ENCODE measurements around the gene NDST1. TPM values are rescaled to one million over a fixed set of nuclear protein-coding genes. Genes with fewer than 3 reads are reported as not detected.

NDST1 gene
- total RNA-seq, 1 experiment from 2014 or later: 69.9 TPM

DNA sequence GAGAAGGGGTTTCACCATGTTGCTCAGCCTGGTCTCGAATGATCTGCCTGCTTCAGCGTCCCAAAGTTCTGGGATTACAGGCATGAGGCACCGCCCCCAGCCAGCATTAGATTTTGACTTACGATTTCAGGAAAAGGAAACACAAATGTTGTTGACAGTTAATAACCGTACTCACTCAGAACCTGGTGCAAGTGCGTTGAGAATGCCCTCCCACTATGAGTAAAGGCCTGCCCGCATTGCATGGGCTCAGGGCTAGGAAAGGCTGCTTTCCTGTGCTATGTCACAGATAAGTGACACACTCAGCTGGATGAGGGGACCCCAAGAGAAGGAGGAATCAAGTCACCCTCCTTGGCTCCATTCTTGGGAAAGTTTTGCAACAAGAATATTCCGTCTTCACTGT is 42.4 kb downstream of the NDST1 start (continued):
- TF ChIP-seq, protein P1, sequence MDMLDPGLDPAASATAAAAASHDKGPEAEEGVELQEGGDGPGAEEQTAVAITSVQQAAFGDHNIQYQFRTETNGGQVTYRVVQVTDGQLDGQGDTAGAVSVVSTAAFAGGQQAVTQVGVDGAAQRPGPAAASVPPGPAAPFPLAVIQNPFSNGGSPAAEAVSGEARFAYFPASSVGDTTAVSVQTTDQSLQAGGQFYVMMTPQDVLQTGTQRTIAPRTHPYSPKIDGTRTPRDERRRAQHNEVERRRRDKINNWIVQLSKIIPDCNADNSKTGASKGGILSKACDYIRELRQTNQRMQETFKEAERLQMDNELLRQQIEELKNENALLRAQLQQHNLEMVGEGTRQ (CRISPR knock-in tag; IDR thresholded peaks at IDR 0.05): no peak
- TF ChIP-seq, protein P2, sequence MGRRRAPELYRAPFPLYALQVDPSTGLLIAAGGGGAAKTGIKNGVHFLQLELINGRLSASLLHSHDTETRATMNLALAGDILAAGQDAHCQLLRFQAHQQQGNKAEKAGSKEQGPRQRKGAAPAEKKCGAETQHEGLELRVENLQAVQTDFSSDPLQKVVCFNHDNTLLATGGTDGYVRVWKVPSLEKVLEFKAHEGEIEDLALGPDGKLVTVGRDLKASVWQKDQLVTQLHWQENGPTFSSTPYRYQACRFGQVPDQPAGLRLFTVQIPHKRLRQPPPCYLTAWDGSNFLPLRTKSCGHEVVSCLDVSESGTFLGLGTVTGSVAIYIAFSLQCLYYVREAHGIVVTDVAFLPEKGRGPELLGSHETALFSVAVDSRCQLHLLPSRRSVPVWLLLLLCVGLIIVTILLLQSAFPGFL (CRISPR knock-in tag; IDR thresholded peaks at IDR 0.05; ENCODE audit: borderline replicate concordance): no peak
- no peak for TF ChIP-seq SMAD4 (CRISPR knock-in tag; IDR thresholded peaks at IDR 0.05)

DNA sequence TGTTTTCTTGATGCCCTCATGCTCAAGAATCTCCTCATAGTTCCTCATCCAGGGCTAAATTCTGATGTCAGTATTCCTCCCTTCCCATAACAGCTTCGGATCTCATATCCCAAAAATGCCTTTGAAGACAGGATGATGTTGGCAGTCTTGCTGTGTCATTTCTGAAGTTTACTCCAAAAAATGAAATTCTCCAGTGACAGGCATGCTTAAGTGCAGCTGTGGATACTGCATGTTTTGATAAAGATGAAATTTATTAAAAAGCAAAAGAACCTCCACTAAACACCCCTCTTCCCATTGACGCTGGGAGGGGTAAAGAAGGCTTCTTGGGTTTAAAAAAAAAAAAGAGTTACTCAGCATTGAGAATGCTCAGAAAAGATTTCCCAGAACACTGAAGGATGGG is 43.1 kb downstream of the NDST1 start:
- no peak for TF ChIP-seq RELA (CRISPR knock-in tag; IDR thresholded peaks at IDR 0.05; ENCODE audit: borderline replicate concordance)
- TF ChIP-seq, protein P3, sequence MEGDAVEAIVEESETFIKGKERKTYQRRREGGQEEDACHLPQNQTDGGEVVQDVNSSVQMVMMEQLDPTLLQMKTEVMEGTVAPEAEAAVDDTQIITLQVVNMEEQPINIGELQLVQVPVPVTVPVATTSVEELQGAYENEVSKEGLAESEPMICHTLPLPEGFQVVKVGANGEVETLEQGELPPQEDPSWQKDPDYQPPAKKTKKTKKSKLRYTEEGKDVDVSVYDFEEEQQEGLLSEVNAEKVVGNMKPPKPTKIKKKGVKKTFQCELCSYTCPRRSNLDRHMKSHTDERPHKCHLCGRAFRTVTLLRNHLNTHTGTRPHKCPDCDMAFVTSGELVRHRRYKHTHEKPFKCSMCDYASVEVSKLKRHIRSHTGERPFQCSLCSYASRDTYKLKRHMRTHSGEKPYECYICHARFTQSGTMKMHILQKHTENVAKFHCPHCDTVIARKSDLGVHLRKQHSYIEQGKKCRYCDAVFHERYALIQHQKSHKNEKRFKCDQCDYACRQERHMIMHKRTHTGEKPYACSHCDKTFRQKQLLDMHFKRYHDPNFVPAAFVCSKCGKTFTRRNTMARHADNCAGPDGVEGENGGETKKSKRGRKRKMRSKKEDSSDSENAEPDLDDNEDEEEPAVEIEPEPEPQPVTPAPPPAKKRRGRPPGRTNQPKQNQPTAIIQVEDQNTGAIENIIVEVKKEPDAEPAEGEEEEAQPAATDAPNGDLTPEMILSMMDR (IDR thresholded peaks at IDR 0.05): no peak
- no peak for TF ChIP-seq TEAD4 (CRISPR knock-in tag; IDR thresholded peaks at IDR 0.05)
- TF ChIP-seq FOXK1 (CRISPR knock-in tag; IDR thresholded peaks at IDR 0.05): no peak
- no peak for TF ChIP-seq GRHL2 (CRISPR knock-in tag; IDR thresholded peaks at IDR 0.05; ENCODE audit: insufficient replicate concordance, severe bottlenecking)
- no peak for TF ChIP-seq GTF2I (CRISPR knock-in tag; conservative IDR thresholded peaks at IDR 0.05)
- no peak for TF ChIP-seq PRRX2 (CRISPR knock-in tag; IDR thresholded peaks at IDR 0.05)
- no peak for TF ChIP-seq ZNF232 (CRISPR knock-in tag; IDR thresholded peaks at IDR 0.05)
- TF ChIP-seq ZNF416 (CRISPR knock-in tag; IDR thresholded peaks at IDR 0.05): no peak
- Mint-ChIP-seq H3K4me1 (no peaks in the 10 kb centered on the region), H3K4me3 (no peak overlapping the region), H3K27me3 (ENCODE audit: low read depth) (no peaks in the 10 kb centered on the region), H3K27ac (no peak overlapping the region), H3K36me3 (peaks cover 36% of the 10 kb centered on the region), H3K9me3 (no peaks in the 10 kb centered on the region)
- ATAC-seq (no peak), DNase-seq (ENCODE audit: low spot score) (no peak)
- ChIA-PET POLR2A (no interaction called here), CTCF (no interaction called here)

DNA sequence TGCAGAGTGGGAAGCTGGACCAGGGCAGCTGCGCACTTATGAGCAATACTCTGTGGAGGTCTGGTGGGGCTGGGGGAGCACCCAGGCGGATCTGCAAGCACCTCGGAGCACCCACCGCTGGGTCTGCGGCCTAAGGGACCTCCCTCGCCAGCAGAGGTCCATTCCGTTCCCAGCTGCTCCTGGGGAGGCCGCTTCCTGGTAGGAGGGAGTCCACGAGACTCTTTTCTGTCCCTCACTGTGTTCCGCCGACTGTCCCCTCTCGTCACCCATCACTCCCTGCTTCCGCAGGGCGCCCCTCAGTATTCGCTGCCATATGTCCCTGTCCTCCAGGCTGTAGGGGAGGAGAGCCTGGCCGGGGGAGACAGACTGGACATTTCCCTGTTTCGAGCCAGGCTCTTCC is 45.5 kb downstream of the NDST1 start:
- peaks cover 29% of the 10 kb centered on the region for H3K36me3 Mint-ChIP-seq
- no peak overlapping the region for H3K4me3 Mint-ChIP-seq
- no peaks in the 10 kb centered on the region for H3K27me3 Mint-ChIP-seq (ENCODE audit: low read depth)
- ChIA-PET POLR2A (no interaction called here), CTCF (interaction anchor here (1.3 kb wide), 1 partner anchor 8 kb away, joined by 4 read pairs; no protein-coding TSS in a partner anchor)
- TF ChIP-seq FOXK1 (CRISPR knock-in tag; IDR thresholded peaks at IDR 0.05): no peak
- H3K4me1 Mint-ChIP-seq: peaks cover 10% of the 10 kb centered on the region
- H3K9me3 Mint-ChIP-seq: no peaks in the 10 kb centered on the region
- ATAC-seq (no peak), DNase-seq (ENCODE audit: low spot score) (no peak)
- H3K27ac Mint-ChIP-seq: no peak overlapping the region

DNA sequence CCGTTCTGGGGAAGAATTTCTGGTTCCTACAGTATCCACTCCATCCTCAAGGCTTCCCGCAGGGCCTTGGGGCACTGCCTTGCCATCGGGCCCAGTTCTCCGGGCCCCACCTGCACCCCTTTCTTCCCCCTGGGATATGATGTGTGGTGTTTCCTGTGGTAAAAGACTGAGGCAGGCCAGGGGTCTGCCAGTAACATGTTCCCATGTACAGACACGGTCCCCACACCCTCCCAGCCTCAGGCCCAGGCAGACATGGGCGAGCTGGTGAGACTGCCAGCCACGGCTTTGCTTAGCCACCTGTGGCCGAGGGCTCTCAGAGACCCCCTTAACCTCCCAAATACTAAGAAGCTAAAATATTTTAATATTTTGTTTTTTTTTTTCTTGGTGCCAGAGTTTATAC is 46.0 kb downstream of the NDST1 start:
- peaks cover 29% of the 10 kb centered on the region for H3K36me3 Mint-ChIP-seq
- no peak for DNase-seq (ENCODE audit: low spot score)
- ChIA-PET POLR2A (no interaction called here), CTCF (interaction anchor here (1.3 kb wide), 1 partner anchor 9 kb away, joined by 4 read pairs; no protein-coding TSS in a partner anchor)
- peaks cover 10% of the 10 kb centered on the region for H3K4me1 Mint-ChIP-seq
- no peak overlapping the region for H3K27ac Mint-ChIP-seq
- ATAC-seq: no peak
- H3K27me3 Mint-ChIP-seq (ENCODE audit: low read depth): no peaks in the 10 kb centered on the region
- H3K4me3 Mint-ChIP-seq: no peak overlapping the region
- H3K9me3 Mint-ChIP-seq: no peaks in the 10 kb centered on the region
- TF ChIP-seq, protein P4, sequence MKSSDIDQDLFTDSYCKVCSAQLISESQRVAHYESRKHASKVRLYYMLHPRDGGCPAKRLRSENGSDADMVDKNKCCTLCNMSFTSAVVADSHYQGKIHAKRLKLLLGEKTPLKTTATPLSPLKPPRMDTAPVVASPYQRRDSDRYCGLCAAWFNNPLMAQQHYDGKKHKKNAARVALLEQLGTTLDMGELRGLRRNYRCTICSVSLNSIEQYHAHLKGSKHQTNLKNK (CRISPR knock-in tag; IDR thresholded peaks at IDR 0.05): no peak
- TF ChIP-seq NR2C2 (CRISPR knock-in tag; IDR thresholded peaks at IDR 0.05): no peak
- TF ChIP-seq, protein P5, sequence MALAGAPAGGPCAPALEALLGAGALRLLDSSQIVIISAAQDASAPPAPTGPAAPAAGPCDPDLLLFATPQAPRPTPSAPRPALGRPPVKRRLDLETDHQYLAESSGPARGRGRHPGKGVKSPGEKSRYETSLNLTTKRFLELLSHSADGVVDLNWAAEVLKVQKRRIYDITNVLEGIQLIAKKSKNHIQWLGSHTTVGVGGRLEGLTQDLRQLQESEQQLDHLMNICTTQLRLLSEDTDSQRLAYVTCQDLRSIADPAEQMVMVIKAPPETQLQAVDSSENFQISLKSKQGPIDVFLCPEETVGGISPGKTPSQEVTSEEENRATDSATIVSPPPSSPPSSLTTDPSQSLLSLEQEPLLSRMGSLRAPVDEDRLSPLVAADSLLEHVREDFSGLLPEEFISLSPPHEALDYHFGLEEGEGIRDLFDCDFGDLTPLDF (CRISPR knock-in tag; IDR thresholded peaks at IDR 0.05): no peak
- no peak for TF ChIP-seq ZNF423 (CRISPR knock-in tag; IDR thresholded peaks at IDR 0.05)
- no peak for TF ChIP-seq ATF1 (CRISPR knock-in tag; IDR thresholded peaks at IDR 0.05)
- TF ChIP-seq HMGA2 (CRISPR knock-in tag; IDR thresholded peaks at IDR 0.05): no peak
- TF ChIP-seq SMAD3 (CRISPR knock-in tag; IDR thresholded peaks at IDR 0.05; ENCODE audit: borderline replicate concordance): no peak
- TF ChIP-seq, protein P6, sequence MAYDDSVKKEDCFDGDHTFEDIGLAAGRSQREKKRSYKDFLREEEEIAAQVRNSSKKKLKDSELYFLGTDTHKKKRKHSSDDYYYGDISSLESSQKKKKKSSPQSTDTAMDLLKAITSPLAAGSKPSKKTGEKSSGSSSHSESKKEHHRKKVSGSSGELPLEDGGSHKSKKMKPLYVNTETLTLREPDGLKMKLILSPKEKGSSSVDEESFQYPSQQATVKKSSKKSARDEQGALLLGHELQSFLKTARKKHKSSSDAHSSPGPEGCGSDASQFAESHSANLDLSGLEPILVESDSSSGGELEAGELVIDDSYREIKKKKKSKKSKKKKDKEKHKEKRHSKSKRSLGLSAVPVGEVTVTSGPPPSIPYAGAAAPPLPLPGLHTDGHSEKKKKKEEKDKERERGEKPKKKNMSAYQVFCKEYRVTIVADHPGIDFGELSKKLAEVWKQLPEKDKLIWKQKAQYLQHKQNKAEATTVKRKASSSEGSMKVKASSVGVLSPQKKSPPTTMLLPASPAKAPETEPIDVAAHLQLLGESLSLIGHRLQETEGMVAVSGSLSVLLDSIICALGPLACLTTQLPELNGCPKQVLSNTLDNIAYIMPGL (CRISPR knock-in tag; IDR thresholded peaks at IDR 0.05): no peak
- no peak for TF ChIP-seq OVOL2 (CRISPR knock-in tag; IDR thresholded peaks at IDR 0.05; ENCODE audit: borderline replicate concordance)
- no peak for TF ChIP-seq GABPB1 (CRISPR knock-in tag; IDR thresholded peaks at IDR 0.05)
- no peak for TF ChIP-seq NR1H2 (CRISPR knock-in tag; IDR thresholded peaks at IDR 0.05)
- TF ChIP-seq ZNF263 (CRISPR knock-in tag; IDR thresholded peaks at IDR 0.05; ENCODE audit: low read depth): no peak
